Vagina (tissue), 2 donors: ENCODE results near the gene TMC7.

Source experiments
- POLR2A ChIP-seq, 2 donors: fragments of 450-650 bp; IDR thresholded peaks; one replicate each; pipeline ENCODE4 v1.6.1; 2017; ENCODE audit warnings: antibody characterized with exemption in 2 of 2, mild to moderate bottlenecking in 2 of 2, moderate library complexity in 2 of 2
- POLR2AphosphoS5 ChIP-seq, 2 donors: sonication (generic); formaldehyde crosslinking; IDR thresholded peaks; one replicate each; pipeline ENCODE4 v1.9.0; 2017; ENCODE audit warnings: antibody characterized with exemption in 2 of 2, mild to moderate bottlenecking in 2 of 2, low read depth in 1 of 2; ENCODE audit not compliant: insufficient read depth in 1 of 2

DNA sequence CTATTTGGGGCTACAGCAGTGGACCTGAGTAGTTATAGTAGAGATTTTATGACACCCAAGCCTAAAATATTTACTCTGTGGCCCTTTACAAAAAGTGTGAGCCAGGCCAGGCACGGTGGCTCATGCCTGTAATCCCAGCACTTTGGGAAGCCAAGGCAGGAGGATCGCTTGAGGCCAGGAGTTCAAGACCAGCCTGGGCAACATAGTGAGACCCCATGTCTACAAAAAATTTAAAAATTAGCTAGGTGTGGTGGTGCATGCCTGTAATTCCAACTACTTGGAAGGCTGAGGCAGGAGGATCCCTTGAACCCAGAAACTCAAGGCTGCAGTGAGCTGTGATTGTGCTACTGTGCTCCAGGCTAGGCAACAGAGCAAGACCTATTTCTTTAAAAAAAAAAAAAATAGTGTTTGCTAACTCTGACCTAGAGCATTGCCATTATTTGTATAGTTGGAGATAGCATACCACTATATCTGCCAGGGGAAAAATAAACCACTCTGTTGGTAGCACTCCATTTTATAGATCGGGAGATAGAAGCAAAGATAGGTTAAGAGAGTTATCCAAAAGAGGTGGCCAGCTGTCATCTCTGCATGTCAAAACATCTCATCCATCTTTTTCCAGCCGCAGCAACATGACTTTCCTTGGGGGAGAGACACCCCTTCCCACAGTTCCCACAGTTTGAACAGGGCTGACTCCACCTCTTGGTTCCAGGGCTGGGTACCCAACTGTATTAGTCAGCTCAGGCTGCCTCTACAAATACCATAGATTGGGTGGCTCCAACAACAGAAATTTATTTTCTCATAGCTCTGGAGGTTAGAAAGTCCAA, 127.0 kb downstream of the TMC7 start:
- TF ChIP-seq POLR2AphosphoS5 (IDR thresholded peaks at IDR 0.05; ENCODE audit: insufficient read depth in 1 of 2, low read depth in 1 of 2) (no peak), POLR2A (IDR thresholded peaks at IDR 0.05) (no peak)
